ENCODE measurements around the gene FCMR.
A peak's percentile ranks its signal among the peaks of the same experiment; 100 is the strongest.

GRCh38 chr1:206912445-206913095, 9.2 kb downstream of the FCMR start:
- peak; percentile 77 to 81 for TF ChIP-seq CTCF (conservative IDR thresholded peaks at IDR 0.05 in 1 of 2, IDR thresholded peaks at IDR 0.05 in 1 of 2; ENCODE audit: extremely low read depth in 1 of 2, insufficient read depth in 1 of 2, low read depth in 1 of 2, low read length in 2 of 2)
- TF ChIP-seq EZH2 (IDR thresholded peaks at IDR 0.05; ENCODE audit: borderline replicate concordance, low read length) = no peak

All from mammary epithelial cell (primary cell).